LNCaP clone FGC (cell line): ENCODE results near the gene HOTAIR.

ENCODE experiments used
- DNase-seq: peaks from one replicate; pipeline ENCODE4 v3.0.0-alpha.2; 2011; ENCODE audit warnings: low read depth
- H3K4me3 ChIP-seq: 2 replicates; pipeline ENCODE4 v1.5.1; 2011; ENCODE audit warnings: mild to moderate bottlenecking, low read depth, low read length, control low read depth
- TF ChIP-seq, protein P1 (sequence below): IDR thresholded peaks from 2 replicates; pipeline ENCODE4 v1.5.1; 2012; ENCODE audit warnings: mild to moderate bottlenecking; ENCODE audit not compliant: control insufficient read depth, insufficient read depth; ENCODE audit errors: extremely low read depth

Gene HOTAIR

DNA sequence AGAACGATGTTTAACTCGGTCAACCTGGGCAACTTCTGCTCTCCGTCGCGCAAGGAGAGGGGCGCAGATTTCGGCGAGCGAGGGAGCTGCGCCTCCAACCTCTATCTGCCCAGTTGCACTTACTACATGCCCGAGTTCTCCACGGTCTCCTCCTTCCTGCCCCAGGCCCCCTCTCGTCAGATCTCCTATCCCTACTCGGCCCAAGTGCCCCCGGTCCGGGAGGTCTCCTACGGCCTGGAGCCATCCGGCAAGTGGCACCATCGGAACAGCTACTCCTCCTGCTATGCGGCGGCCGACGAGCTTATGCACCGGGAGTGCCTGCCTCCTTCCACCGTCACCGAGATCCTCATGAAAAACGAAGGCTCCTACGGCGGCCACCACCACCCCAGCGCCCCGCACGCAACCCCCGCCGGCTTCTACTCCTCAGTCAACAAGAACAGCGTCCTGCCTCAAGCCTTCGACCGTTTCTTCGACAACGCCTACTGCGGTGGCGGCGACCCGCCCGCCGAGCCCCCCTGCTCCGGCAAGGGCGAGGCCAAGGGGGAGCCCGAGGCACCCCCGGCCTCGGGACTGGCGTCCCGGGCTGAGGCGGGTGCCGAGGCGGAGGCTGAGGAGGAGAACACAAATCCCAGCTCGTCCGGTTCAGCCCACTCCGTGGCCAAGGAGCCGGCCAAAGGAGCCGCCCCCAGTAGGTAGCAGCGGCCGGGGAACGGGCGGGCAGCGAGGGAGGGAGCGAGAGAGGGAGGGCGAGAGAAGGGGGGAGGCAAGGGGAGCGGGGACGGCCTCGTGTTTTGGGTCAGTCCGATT, 1.3 kb downstream of the HOTAIR start:
- DNase-seq = no peak
- H3K4me3 ChIP-seq = no peak overlapping the region
- TF ChIP-seq, protein P1, sequence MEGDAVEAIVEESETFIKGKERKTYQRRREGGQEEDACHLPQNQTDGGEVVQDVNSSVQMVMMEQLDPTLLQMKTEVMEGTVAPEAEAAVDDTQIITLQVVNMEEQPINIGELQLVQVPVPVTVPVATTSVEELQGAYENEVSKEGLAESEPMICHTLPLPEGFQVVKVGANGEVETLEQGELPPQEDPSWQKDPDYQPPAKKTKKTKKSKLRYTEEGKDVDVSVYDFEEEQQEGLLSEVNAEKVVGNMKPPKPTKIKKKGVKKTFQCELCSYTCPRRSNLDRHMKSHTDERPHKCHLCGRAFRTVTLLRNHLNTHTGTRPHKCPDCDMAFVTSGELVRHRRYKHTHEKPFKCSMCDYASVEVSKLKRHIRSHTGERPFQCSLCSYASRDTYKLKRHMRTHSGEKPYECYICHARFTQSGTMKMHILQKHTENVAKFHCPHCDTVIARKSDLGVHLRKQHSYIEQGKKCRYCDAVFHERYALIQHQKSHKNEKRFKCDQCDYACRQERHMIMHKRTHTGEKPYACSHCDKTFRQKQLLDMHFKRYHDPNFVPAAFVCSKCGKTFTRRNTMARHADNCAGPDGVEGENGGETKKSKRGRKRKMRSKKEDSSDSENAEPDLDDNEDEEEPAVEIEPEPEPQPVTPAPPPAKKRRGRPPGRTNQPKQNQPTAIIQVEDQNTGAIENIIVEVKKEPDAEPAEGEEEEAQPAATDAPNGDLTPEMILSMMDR = no peak

GRCh38 chr12:53972722-53973235, 2.0 kb downstream of the HOTAIR start, which contains the start of gene HOXC11:
Gene HOXC11, plus strand, starts transcription at chr12:53973126. Its CDS starts 116 bp downstream, at chr12:53973242.
- DNase-seq = no peak
- TF ChIP-seq, protein P1 = no peak
- no peak within 1 kb of the TSS for H3K4me3 ChIP-seq

GRCh38 chr12:53972152-53972702, 2.5 kb downstream of the HOTAIR start:
- H3K4me3 ChIP-seq = no peak overlapping the region
- TF ChIP-seq, protein P1 = no peak
- DNase-seq = no peak

- H3K4me3 ChIP-seq = no peak overlapping the region
- TF ChIP-seq, protein P1 = no peak
- DNase-seq = no peak
These were observed 3.1 kb downstream of the HOTAIR start for GRCh38 chr12:53971686-53972085.

DNA sequence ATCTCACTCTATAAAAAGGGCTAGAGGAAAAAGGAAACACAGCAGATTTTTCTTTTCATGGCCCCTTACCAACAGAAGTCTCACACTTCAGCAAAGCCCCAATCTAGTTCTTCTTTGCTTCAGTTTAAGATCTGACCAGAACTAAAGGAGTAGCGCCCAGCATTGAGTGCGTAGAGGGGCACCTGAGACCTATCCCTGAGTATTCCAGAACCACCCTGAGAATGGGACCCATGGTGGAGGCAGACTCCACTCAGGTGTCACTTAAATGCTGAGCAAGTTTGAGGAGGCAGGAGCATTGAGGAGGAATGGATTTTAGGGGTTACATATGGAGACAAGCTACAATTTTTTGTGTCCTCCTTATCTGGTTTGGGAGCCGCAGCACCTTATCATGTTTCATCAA, 3.6 kb downstream of the HOTAIR start:
- DNase-seq = no peak
- no peak overlapping the region for H3K4me3 ChIP-seq
- TF ChIP-seq, protein P1 = no peak

DNA sequence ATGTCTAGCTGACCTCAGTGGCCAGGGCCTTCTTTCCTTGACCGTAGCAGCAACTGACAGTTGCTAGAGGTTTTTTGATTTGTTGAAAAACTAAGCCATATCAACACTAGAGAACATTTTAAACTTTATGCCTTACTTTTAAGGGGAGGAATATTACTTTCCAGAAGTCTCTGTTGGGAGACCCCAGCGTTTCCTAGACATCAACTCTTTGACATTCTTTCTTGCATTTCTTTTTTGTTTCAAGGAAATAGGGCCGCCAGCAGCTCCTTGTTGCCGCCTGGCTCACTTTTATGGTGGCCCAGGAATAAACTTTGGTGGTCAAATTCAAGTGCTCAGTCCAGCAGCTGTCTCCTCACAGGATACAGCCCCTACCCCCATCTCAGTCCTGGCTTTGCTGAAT, 4.3 kb downstream of the HOTAIR start:
- DNase-seq = no peak
- TF ChIP-seq, protein P1 = no peak
- H3K4me3 ChIP-seq = no peak overlapping the region
